H9 (cell line): ENCODE data around the gene TRIL. TPM values are rescaled to one million over a fixed set of nuclear protein-coding genes. Genes with fewer than 3 reads are reported as not detected.

ENCODE experiments used
- DNase-seq: peaks from one replicate; pipeline ENCODE4 v3.0.0-alpha.2; 2017
- H2AFZ ChIP-seq: one replicate; pipeline ENCODE4 v1.6.1; 2013; ENCODE audit warnings: mild to moderate bottlenecking, low read length, control low read depth, moderate library complexity
- H2AK5ac ChIP-seq: 2 replicates; pipeline ENCODE4 v1.6.1; 2013; ENCODE audit warnings: low read length, control low read depth, mixed read lengths; ENCODE audit not compliant: insufficient read length
- H2BK120ac ChIP-seq: one replicate; pipeline ENCODE4 v1.6.1; 2013; ENCODE audit warnings: low read depth, mild to moderate bottlenecking, low read length, control low read depth, inconsistent platforms; ENCODE audit not compliant: poor library complexity, severe bottlenecking
- H2BK12ac ChIP-seq: 2 replicates; pipeline ENCODE4 v1.6.1; 2013; ENCODE audit warnings: low read length, control low read depth, mixed read lengths, low read depth; ENCODE audit not compliant: insufficient read length
- H2BK15ac ChIP-seq: 2 replicates; pipeline ENCODE4 v1.6.1; 2013; ENCODE audit warnings: low read depth, low read length, control low read depth
- H2BK20ac ChIP-seq: one replicate; pipeline ENCODE4 v1.6.1; 2013; ENCODE audit warnings: low read depth, mild to moderate bottlenecking, low read length, control low read depth, inconsistent platforms; ENCODE audit not compliant: poor library complexity, severe bottlenecking
- H2BK5ac ChIP-seq: 2 replicates; pipeline ENCODE4 v1.6.1; 2013; ENCODE audit warnings: low read length, control low read depth, mixed read lengths; ENCODE audit not compliant: insufficient read length
- H3K14ac ChIP-seq: 2 replicates; pipeline ENCODE4 v1.6.1; 2013; ENCODE audit warnings: low read length, control low read depth; ENCODE audit not compliant: insufficient read depth
- H3K18ac ChIP-seq: 2 replicates; pipeline ENCODE4 v1.6.1; 2013; ENCODE audit warnings: low read depth, mild to moderate bottlenecking, mixed read lengths, low read length, control low read depth; ENCODE audit not compliant: insufficient read length
- H3K23ac ChIP-seq: 2 replicates; pipeline ENCODE4 v1.6.1; 2013; ENCODE audit warnings: low read length, control low read depth, mixed read lengths, low read depth; ENCODE audit not compliant: insufficient read length
- H3K23me2 ChIP-seq: 2 replicates; pipeline ENCODE4 v1.6.1; 2013; ENCODE audit warnings: low read depth, mild to moderate bottlenecking, mixed read lengths, low read length, control low read depth; ENCODE audit not compliant: insufficient read length, poor library complexity, severe bottlenecking
- H3K27ac ChIP-seq: 2 replicates; pipeline ENCODE4 v1.5.1; 2013; ENCODE audit warnings: low read length, control low read depth, mixed read lengths, low read depth; ENCODE audit not compliant: insufficient read length
- H3K27me3 ChIP-seq: 2 replicates; pipeline ENCODE4 v1.6.1; 2013; ENCODE audit warnings: low read length, control low read depth, inconsistent platforms; ENCODE audit not compliant: insufficient read depth
- H3K4ac ChIP-seq: 2 replicates; pipeline ENCODE4 v1.6.1; 2013; ENCODE audit warnings: low read depth, mild to moderate bottlenecking, control low read depth, inconsistent platforms, low read length, moderate library complexity
- H3K4me1 ChIP-seq: 2 replicates; pipeline ENCODE4 v1.6.1; 2013; ENCODE audit warnings: low read length, control low read depth, inconsistent platforms; ENCODE audit not compliant: insufficient read depth
- H3K4me2 ChIP-seq: 2 replicates; pipeline ENCODE4 v1.6.1; 2013; ENCODE audit warnings: low read length, control low read depth, mixed read lengths; ENCODE audit not compliant: insufficient read length, insufficient read depth
- H3K56ac ChIP-seq: 2 replicates; pipeline ENCODE4 v1.6.1; 2013; ENCODE audit warnings: low read depth, mild to moderate bottlenecking, mixed read lengths, low read length, control low read depth; ENCODE audit not compliant: insufficient read length
- H3K79me1 ChIP-seq: 2 replicates; pipeline ENCODE4 v1.6.1; 2013; ENCODE audit warnings: low read depth, mild to moderate bottlenecking, moderate library complexity, low read length, control low read depth, inconsistent platforms; ENCODE audit not compliant: insufficient read depth, poor library complexity, severe bottlenecking
- H3K79me2 ChIP-seq: 2 replicates; pipeline ENCODE4 v1.6.1; 2013; ENCODE audit warnings: low read length, control low read depth, inconsistent platforms; ENCODE audit not compliant: insufficient read depth
- H3K9ac ChIP-seq: 2 replicates; pipeline ENCODE4 v1.6.1; 2013; ENCODE audit warnings: low read length, control low read depth, mixed read lengths; ENCODE audit not compliant: insufficient read length; ENCODE audit errors: extremely low read depth
- H3K9me3 ChIP-seq: one replicate; pipeline ENCODE4 v1.6.1; 2013; ENCODE audit warnings: low read depth, low read length, inconsistent platforms; ENCODE audit not compliant: control insufficient read depth
- H3T11ph ChIP-seq: one replicate; pipeline ENCODE4 v1.6.1; 2013; ENCODE audit warnings: mild to moderate bottlenecking, low read length, control low read depth, inconsistent platforms
- H4K20me1 ChIP-seq: one replicate; pipeline ENCODE4 v1.6.1; 2013; ENCODE audit not compliant: control insufficient read depth, insufficient read length, insufficient read depth
- H4K5ac ChIP-seq: 2 replicates; pipeline ENCODE4 v1.6.1; 2013; ENCODE audit warnings: low read depth, mild to moderate bottlenecking, mixed read lengths, low read length, control low read depth; ENCODE audit not compliant: insufficient read length
- H4K8ac ChIP-seq: replicated peaks from 2 replicates; pipeline ENCODE4 v1.6.1; 2013; ENCODE audit warnings: low read length, control low read depth, mixed read lengths, low read depth; ENCODE audit not compliant: insufficient read length
- H4K91ac ChIP-seq: 2 replicates; pipeline ENCODE4 v1.6.1; 2013; ENCODE audit warnings: low read depth, mild to moderate bottlenecking, moderate library complexity, mixed read lengths, low read length, control low read depth; ENCODE audit not compliant: insufficient read length
- H3K27ac Mint-ChIP-seq, 3 experiments: 2 replicates in 2 of 3; 3 replicates in 1 of 3; pipeline ENCODE4 v1.8.0; 2020 to 2021; ENCODE audit warnings: mixed read lengths in 3 of 3, mild to moderate bottlenecking in 1 of 3, moderate library complexity in 1 of 3
- H3K27me3 Mint-ChIP-seq: 2 replicates; pipeline ENCODE4 v1.8.0; 2021; ENCODE audit warnings: low read depth, mild to moderate bottlenecking, moderate library complexity, mixed read lengths
- H3K36me3 Mint-ChIP-seq, 3 experiments: 2 replicates in 2 of 3; 3 replicates in 1 of 3; pipeline ENCODE4 v1.8.0; 2020 to 2021; ENCODE audit warnings: low read depth in 3 of 3, mixed read lengths in 3 of 3; ENCODE audit not compliant: insufficient read depth in 1 of 3
- H3K4me1 Mint-ChIP-seq, 2 experiments: 2 replicates each; pipeline ENCODE4 v1.8.0; 2020; ENCODE audit warnings: mixed read lengths in 2 of 2
- H3K4me3 Mint-ChIP-seq, 2 experiments: 2 replicates in 1 of 2; 3 replicates in 1 of 2; pipeline ENCODE4 v1.8.0; 2020 to 2021; ENCODE audit warnings: mild to moderate bottlenecking in 2 of 2, mixed read lengths in 2 of 2, moderate library complexity in 1 of 2
- H3K9me3 Mint-ChIP-seq, 2 experiments: 2 replicates in 1 of 2; 3 replicates in 1 of 2; pipeline ENCODE4 v1.8.0; 2020; ENCODE audit warnings: mild to moderate bottlenecking in 2 of 2, mixed read lengths in 2 of 2, moderate library complexity in 1 of 2
- WGBS: extraction: QIAGEN DNeasy Blood & Tissue Kit; methylation state at CpG from one replicate; pipeline ENCODE4 v1.1.7; 2013; ENCODE audit warnings: missing lambda C conversion rate, low lambda C conversion rate, mixed read lengths; ENCODE audit not compliant: insufficient read length; ENCODE audit errors: extremely low coverage; 5-methylcytosine and 5-hydroxymethylcytosine counted together
- total RNA-seq: library from RNA; stranded (reverse); gene quantifications from 2 replicates; pipeline ENCODE4 v1.2.1, GENCODE V29; 2021
- TF ChIP-seq, protein P1 (sequence below): fragments of 200-600 bp; sonication (generic); conservative IDR thresholded peaks from 3 replicates; pipeline ENCODE4 v1.8.0; 2021; ENCODE audit warnings: antibody characterized with exemption, mild to moderate bottlenecking

The TRIL gene
- total RNA-seq, 1 experiment from 2014 or later, result 3.1 TPM

DNA sequence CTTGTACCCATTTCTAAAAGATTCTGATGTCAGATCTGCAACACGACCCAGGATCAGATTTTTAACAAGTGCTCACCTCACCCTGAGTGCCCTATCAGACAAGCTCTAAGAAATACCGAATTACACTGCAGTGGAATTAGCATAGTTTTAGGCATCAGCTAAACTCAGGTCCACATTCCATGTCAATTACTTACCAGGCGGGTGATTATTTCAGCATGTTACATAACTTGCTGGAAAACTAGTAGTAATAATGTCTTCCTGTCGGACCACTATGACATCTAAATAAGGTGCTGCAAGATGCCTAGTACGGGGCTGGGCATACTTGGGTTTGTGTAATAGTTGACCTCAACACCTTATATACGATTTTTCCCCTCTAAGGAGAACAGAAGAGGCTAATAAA is 21.0 kb downstream of the TRIL start:
- Mint-ChIP-seq H3K4me3 (no peak overlapping the region), H3K27me3 (peaks cover 1% of the 10 kb centered on the region; the same call in 1 of the 2 replicates), H3K4me1 (peaks cover 28 to 29% of the 10 kb centered on the region in 2 experiments), H3K36me3 (peaks cover 0 to 6% (median 6%) of the 10 kb centered on the region in 3 experiments; a peak in 1 of 7 replicates), H3K27ac (no peak overlapping the region), H3K9me3 (peaks cover 2 to 10% of the 10 kb centered on the region in 2 experiments; a peak in 2 of 5 replicates)
- no CpG with 5 or more reads among the region's 6 CpGs for WGBS
- Histone ChIP-seq H2AFZ (no peak overlapping the region), H2BK12ac (no peak overlapping the region), H4K91ac (no peak overlapping the region), H3K27ac (no peak overlapping the region), H3K79me2 (0 out of 2 replicates have a peak, but pooled peaks cover 2% of the 10 kb centered on the region), H4K20me1 (no peaks in the 10 kb centered on the region), H3K14ac (no peak overlapping the region), H3K4me2 (no peak overlapping the region), H2BK20ac (no peak overlapping the region), H2BK15ac (no peak overlapping the region), H3K79me1 (no peaks in the 10 kb centered on the region), H4K8ac (no peak overlapping the region), H3K18ac (no peak overlapping the region), H3T11ph (no peak overlapping the region), H3K23me2 (no peaks in the 10 kb centered on the region), H3K9me3 (no peaks in the 10 kb centered on the region), H2BK120ac (no peak overlapping the region), H2BK5ac (no peak overlapping the region), H3K56ac (no peak overlapping the region), H3K9ac (no peak overlapping the region), H3K27me3 (no peaks in the 10 kb centered on the region), H3K4me1 (peaks cover 3% of the 10 kb centered on the region; the same call in 1 of the 2 replicates), H2AK5ac (no peak overlapping the region), H3K4ac (no peak overlapping the region), H4K5ac (no peak overlapping the region), H3K23ac (no peak overlapping the region)
- TF ChIP-seq, protein P1, sequence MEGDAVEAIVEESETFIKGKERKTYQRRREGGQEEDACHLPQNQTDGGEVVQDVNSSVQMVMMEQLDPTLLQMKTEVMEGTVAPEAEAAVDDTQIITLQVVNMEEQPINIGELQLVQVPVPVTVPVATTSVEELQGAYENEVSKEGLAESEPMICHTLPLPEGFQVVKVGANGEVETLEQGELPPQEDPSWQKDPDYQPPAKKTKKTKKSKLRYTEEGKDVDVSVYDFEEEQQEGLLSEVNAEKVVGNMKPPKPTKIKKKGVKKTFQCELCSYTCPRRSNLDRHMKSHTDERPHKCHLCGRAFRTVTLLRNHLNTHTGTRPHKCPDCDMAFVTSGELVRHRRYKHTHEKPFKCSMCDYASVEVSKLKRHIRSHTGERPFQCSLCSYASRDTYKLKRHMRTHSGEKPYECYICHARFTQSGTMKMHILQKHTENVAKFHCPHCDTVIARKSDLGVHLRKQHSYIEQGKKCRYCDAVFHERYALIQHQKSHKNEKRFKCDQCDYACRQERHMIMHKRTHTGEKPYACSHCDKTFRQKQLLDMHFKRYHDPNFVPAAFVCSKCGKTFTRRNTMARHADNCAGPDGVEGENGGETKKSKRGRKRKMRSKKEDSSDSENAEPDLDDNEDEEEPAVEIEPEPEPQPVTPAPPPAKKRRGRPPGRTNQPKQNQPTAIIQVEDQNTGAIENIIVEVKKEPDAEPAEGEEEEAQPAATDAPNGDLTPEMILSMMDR, result no peak
- DNase-seq, result no peak
